ENCODE results near the gene WAC. TPM values are rescaled to one million over a fixed set of nuclear protein-coding genes. Genes with fewer than 3 reads are reported as not detected.

The WAC gene
- total RNA-seq, 2 experiments from 2014 or later: 128 to 141 TPM

DNA sequence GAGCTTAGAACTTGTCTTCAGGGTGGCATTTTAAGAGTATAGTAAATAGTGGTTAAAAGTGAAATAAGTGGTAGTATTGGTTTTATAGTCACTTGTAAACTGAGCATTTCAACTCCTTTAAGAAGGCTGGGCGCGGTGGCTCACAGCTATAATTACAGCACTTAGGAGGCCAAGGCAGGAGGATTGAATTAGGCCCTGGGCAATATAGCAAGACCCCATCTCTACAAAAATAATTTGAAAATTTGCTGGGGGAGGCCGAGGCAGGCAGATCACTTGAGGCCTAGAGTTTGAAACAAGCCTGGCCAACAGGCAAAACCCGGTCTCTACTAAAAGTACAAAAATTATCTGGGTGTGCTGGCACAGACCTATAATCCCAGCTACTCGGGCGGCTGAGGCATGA lies 80.0 kb downstream of the WAC start:
- no peaks in the 10 kb centered on the region for H3K27me3 Mint-ChIP-seq
- CTCF ChIA-PET: interaction anchor here (1.6 kb wide), 1 partner anchor 16 kb away, joined by 5 read pairs; no protein-coding TSS in a partner anchor

GRCh38 chr10:28616514-28616913 lies 83.6 kb downstream of the WAC start:
- H3K36me3 Mint-ChIP-seq: peaks cover 60% of the 10 kb centered on the region
- DNase-seq (no peak), ATAC-seq (no peak)
- H3K4me3 Mint-ChIP-seq: no peak overlapping the region
- CTCF ChIA-PET: interaction anchor here (1.2 kb wide), 1 partner anchor 12 kb away, joined by 4 read pairs; no protein-coding TSS in a partner anchor
- H3K4me1 Mint-ChIP-seq: peaks cover 2% of the 10 kb centered on the region
- no peak overlapping the region for H3K27ac Mint-ChIP-seq
- no peaks in the 10 kb centered on the region for H3K9me3 Mint-ChIP-seq (ENCODE audit: low read depth)
- no peaks in the 10 kb centered on the region for H3K27me3 Mint-ChIP-seq

More for the DNA sequence above, 80.0 kb downstream of the WAC start:
- peaks cover 66% of the 10 kb centered on the region for H3K36me3 Mint-ChIP-seq
- no peak for ATAC-seq
- H3K9me3 Mint-ChIP-seq (ENCODE audit: low read depth): no peaks in the 10 kb centered on the region
- peaks cover 6% of the 10 kb centered on the region for H3K4me1 Mint-ChIP-seq
- H3K4me3 Mint-ChIP-seq: no peak overlapping the region
- no peak for DNase-seq
- H3K27ac Mint-ChIP-seq: no peak overlapping the region

DNA sequence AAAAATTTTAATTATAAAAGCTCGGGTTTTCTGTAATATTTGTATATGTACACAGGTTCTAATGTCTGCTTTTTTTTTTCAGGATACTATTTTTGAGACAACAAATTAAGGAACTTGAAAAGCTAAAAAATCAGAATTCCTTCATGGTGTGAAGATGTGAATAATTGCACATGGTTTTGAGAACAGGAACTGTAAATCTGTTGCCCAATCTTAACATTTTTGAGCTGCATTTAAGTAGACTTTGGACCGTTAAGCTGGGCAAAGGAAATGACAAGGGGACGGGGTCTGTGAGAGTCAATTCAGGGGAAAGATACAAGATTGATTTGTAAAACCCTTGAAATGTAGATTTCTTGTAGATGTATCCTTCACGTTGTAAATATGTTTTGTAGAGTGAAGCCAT lies 86.5 kb downstream of the WAC start:
- Mint-ChIP-seq H3K4me1 (no peaks in the 10 kb centered on the region), H3K27ac (no peak overlapping the region), H3K36me3 (peaks cover 44% of the 10 kb centered on the region), H3K4me3 (no peak overlapping the region), H3K9me3 (ENCODE audit: low read depth) (no peaks in the 10 kb centered on the region), H3K27me3 (no peaks in the 10 kb centered on the region)
- CTCF ChIA-PET: interaction anchor here (0.9 to 1.3 kb wide), 2 partner anchors 9 to 16 kb away, joined by 4 to 9 read pairs; no protein-coding TSS in a partner anchor
- DNase-seq: no peak
- no peak for ATAC-seq

- Mint-ChIP-seq H3K27me3 (no peaks in the 10 kb centered on the region), H3K27ac (no peak overlapping the region), H3K36me3 (peaks cover 37% of the 10 kb centered on the region), H3K9me3 (ENCODE audit: low read depth) (no peaks in the 10 kb centered on the region), H3K4me1 (no peaks in the 10 kb centered on the region), H3K4me3 (no peak overlapping the region)
- ATAC-seq: no peak
- CTCF ChIA-PET: interaction anchor here (0.7 kb wide), 1 partner anchor 767 kb away, joined by 3 read pairs; no protein-coding TSS in a partner anchor
- no peak for DNase-seq
These were observed 87.3 kb downstream of the WAC start for GRCh38 chr10:28620251-28620650.

- ATAC-seq (no peak), DNase-seq (no peak)
- H3K9me3 Mint-ChIP-seq (ENCODE audit: low read depth): no peaks in the 10 kb centered on the region
- H3K4me1 Mint-ChIP-seq: peaks cover 4% of the 10 kb centered on the region
- peaks cover 9% of the 10 kb centered on the region for H3K27me3 Mint-ChIP-seq
- H3K36me3 Mint-ChIP-seq: peaks cover 20% of the 10 kb centered on the region
- CTCF ChIA-PET: interaction anchor here (1.2 kb wide), 1 partner anchor 17 kb away, joined by 4 read pairs; no protein-coding TSS in a partner anchor
- no peak overlapping the region for H3K4me3 Mint-ChIP-seq
- no peak overlapping the region for H3K27ac Mint-ChIP-seq
These were observed 90.6 kb downstream of the WAC start for GRCh38 chr10:28623483-28623882.

- no peak overlapping the region for H3K27ac Mint-ChIP-seq
- peaks cover 16% of the 10 kb centered on the region for H3K36me3 Mint-ChIP-seq
- peaks cover 14% of the 10 kb centered on the region for H3K27me3 Mint-ChIP-seq
- DNase-seq (no peak), ATAC-seq (no peak)
- peaks cover 6% of the 10 kb centered on the region for H3K4me1 Mint-ChIP-seq
- H3K4me3 Mint-ChIP-seq: no peak overlapping the region
- CTCF ChIA-PET: no interaction called here
- no peaks in the 10 kb centered on the region for H3K9me3 Mint-ChIP-seq (ENCODE audit: low read depth)
These were observed 91.4 kb downstream of the WAC start for GRCh38 chr10:28624351-28624750.

DNA sequence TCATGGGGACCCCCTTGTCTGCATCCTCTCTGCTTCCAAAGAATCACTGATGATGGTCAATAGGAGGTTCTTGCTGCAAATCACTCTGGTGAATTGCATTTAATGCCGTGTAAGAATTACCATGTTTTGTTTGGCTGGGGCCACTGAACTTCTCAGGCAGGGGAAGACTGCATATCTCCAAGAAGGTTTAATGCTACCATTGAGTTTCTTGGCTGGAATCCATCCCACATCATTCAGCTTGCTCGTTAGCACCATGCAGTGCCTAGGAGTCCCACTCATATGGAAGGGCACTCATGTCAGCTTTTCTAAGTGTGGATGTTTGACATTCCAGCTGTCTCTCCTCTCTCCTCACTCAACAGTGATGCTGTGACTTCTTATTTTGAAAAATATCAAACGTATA lies 94.2 kb downstream of the WAC start:
- Mint-ChIP-seq H3K4me3 (no peak overlapping the region), H3K36me3 (peaks cover 5% of the 10 kb centered on the region), H3K27me3 (peaks cover 21% of the 10 kb centered on the region), H3K27ac (no peak overlapping the region), H3K4me1 (peaks cover 6% of the 10 kb centered on the region), H3K9me3 (ENCODE audit: low read depth) (no peaks in the 10 kb centered on the region)
- CTCF ChIA-PET: interaction anchor here (2.1 kb wide), 1 partner anchor 677 kb away, joined by 7 read pairs; no protein-coding TSS in a partner anchor
- ATAC-seq (no peak), DNase-seq (no peak)

DNA sequence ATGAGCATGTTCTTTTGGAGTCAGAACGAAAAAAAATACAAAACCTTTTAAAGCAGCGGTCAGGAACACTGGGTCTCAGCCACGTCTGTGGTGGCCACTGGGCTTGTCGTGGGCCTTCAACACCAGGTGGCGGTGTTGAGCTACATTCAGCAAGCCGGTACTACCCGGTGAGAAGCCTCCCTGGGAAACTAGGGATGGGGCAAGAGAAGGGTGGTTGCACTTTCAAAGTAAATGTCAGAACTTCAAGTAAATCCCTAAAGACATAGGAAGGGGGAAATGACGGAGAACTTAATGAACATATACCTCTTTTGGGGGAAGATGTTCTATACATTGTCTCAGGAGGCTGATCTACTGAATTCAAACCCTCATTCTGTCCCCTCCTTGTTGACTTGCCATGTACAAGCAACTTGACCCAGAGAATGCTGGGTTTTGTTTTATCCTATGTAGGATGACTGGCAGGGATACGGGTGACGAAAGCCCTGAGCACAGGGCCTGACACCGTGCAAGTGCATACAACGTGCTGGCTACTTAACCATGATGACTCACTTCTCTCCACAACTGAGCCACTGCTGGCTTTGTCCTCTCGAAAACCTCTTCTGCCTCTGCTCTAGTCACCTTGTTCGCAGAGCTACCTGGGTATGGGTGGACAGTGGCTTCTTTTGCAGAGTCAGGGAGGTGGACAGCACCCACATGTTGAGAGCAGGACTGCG lies 95.4 kb downstream of the WAC start:
- H3K27ac Mint-ChIP-seq: no peak overlapping the region
- no peaks in the 10 kb centered on the region for H3K9me3 Mint-ChIP-seq (ENCODE audit: low read depth)

DNA sequence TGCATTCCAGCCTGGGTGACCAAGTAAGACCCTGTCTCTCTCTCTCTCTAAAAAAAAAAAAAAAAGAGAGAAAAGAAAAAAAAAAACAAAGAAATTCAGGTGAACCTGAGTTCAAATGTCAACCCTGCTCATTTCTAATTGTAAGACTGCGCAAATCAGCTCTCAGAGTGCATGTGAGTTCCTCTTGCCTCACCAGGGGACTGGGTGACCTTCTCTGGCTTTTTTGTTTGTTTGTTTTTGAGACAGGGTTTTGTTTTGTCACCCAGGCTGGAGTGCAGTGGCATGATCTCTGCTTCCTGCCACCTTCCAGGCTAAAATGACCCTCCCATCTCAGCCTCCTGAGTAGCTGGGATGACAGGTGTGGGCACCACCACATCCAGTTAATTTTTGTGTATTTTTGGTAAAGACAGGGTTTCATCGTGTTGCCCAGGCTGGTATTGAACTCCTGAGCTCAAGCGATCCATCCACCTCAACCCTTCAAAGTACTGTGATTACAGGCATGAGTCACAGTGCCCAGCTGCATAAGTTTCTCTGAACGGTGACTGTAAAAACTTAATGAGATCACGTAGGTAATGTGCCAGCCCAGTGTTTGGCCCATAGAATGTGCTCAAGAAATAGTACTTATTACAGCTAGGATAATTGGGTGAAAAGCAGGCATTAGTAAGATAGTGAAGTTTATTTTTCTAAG lies 99.1 kb downstream of the WAC start:
- DNase-seq (no peak), ATAC-seq (no peak)
- Mint-ChIP-seq H3K4me1 (peaks cover 6% of the 10 kb centered on the region), H3K27ac (no peak overlapping the region), H3K9me3 (ENCODE audit: low read depth) (no peaks in the 10 kb centered on the region), H3K36me3 (no peaks in the 10 kb centered on the region), H3K4me3 (no peak overlapping the region), H3K27me3 (peaks cover 15% of the 10 kb centered on the region)
- CTCF ChIA-PET: no interaction called here

More for the DNA sequence above, 95.4 kb downstream of the WAC start:
- CTCF ChIA-PET: interaction anchor here (0.5 to 2.1 kb wide), 15 partner anchors 9 to 678 kb away, joined by 3 to 9 read pairs (median 4); partner anchors contain the start of genes BAMBI and WAC
- ATAC-seq (peak; percentile 87), DNase-seq (peak; percentile 77)
- H3K36me3 Mint-ChIP-seq: peaks cover 2% of the 10 kb centered on the region
- H3K4me3 Mint-ChIP-seq: no peak overlapping the region
- H3K4me1 Mint-ChIP-seq: peaks cover 6% of the 10 kb centered on the region
- peaks cover 21% of the 10 kb centered on the region for H3K27me3 Mint-ChIP-seq

GRCh38 chr10:28632584-28632945 lies 99.6 kb downstream of the WAC start:
- H3K27ac Mint-ChIP-seq: no peak overlapping the region
- H3K4me3 Mint-ChIP-seq: no peak overlapping the region
- CTCF ChIA-PET: no interaction called here
- DNase-seq (no peak), ATAC-seq (no peak)
- H3K9me3 Mint-ChIP-seq (ENCODE audit: low read depth): no peaks in the 10 kb centered on the region
- H3K36me3 Mint-ChIP-seq: no peaks in the 10 kb centered on the region
- H3K27me3 Mint-ChIP-seq: peaks cover 13% of the 10 kb centered on the region
- H3K4me1 Mint-ChIP-seq: peaks cover 6% of the 10 kb centered on the region

GRCh38 chr10:28633750-28634149 lies 100.8 kb downstream of the WAC start:
- H3K27me3 Mint-ChIP-seq: peaks cover 11% of the 10 kb centered on the region
- ATAC-seq: no peak
- H3K36me3 Mint-ChIP-seq: no peaks in the 10 kb centered on the region
- no peaks in the 10 kb centered on the region for H3K9me3 Mint-ChIP-seq (ENCODE audit: low read depth)
- DNase-seq: no peak
- H3K4me1 Mint-ChIP-seq: no peaks in the 10 kb centered on the region
- CTCF ChIA-PET: no interaction called here
- no peak overlapping the region for H3K27ac Mint-ChIP-seq
- no peak overlapping the region for H3K4me3 Mint-ChIP-seq

DNA sequence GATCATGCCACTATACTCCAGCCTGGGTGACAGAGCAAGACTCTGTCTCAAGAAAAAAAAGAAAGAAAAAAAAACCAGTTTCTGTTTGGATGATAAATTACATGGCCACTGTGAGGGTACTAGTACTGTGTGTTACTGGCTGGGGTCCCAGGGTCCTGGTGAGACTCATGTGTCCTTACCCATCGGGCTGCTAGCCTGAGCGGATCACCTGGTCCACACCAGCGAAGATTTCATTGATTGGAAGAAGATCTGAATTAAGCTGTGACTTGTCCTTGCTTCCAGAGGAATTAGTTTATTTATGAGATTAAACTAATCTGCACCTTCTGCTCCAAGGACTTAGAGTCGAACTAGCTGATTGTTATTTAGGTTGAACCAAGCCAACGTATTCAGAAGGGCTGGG lies 104.4 kb downstream of the WAC start:
- CTCF ChIA-PET: interaction anchor here (1.0 kb wide), 1 partner anchor 19 kb away, joined by 3 read pairs; no protein-coding TSS in a partner anchor
- no peaks in the 10 kb centered on the region for H3K9me3 Mint-ChIP-seq (ENCODE audit: low read depth)
- peaks cover 2% of the 10 kb centered on the region for H3K27me3 Mint-ChIP-seq
- no peaks in the 10 kb centered on the region for H3K36me3 Mint-ChIP-seq
- H3K4me3 Mint-ChIP-seq: no peak overlapping the region
- no peaks in the 10 kb centered on the region for H3K4me1 Mint-ChIP-seq
- DNase-seq (no peak), ATAC-seq (no peak)
- no peak overlapping the region for H3K27ac Mint-ChIP-seq

- CTCF ChIA-PET: interaction anchor here (1.1 kb wide), 1 partner anchor 10 kb away, joined by 3 read pairs; no protein-coding TSS in a partner anchor
- H3K4me1 Mint-ChIP-seq: no peaks in the 10 kb centered on the region
- peaks cover 2% of the 10 kb centered on the region for H3K27me3 Mint-ChIP-seq
- no peak overlapping the region for H3K27ac Mint-ChIP-seq
- no peak for ATAC-seq
- no peaks in the 10 kb centered on the region for H3K36me3 Mint-ChIP-seq
- no peak overlapping the region for H3K4me3 Mint-ChIP-seq
- no peaks in the 10 kb centered on the region for H3K9me3 Mint-ChIP-seq (ENCODE audit: low read depth)
- no peak for DNase-seq
These were observed 105.5 kb downstream of the WAC start for GRCh38 chr10:28638392-28638791.
